ENCODE data around the gene FGF14.

GRCh38 chr13:102293723-102294122 is 108.1 kb downstream of the FGF14 start:
- TF ChIP-seq, protein P1, sequence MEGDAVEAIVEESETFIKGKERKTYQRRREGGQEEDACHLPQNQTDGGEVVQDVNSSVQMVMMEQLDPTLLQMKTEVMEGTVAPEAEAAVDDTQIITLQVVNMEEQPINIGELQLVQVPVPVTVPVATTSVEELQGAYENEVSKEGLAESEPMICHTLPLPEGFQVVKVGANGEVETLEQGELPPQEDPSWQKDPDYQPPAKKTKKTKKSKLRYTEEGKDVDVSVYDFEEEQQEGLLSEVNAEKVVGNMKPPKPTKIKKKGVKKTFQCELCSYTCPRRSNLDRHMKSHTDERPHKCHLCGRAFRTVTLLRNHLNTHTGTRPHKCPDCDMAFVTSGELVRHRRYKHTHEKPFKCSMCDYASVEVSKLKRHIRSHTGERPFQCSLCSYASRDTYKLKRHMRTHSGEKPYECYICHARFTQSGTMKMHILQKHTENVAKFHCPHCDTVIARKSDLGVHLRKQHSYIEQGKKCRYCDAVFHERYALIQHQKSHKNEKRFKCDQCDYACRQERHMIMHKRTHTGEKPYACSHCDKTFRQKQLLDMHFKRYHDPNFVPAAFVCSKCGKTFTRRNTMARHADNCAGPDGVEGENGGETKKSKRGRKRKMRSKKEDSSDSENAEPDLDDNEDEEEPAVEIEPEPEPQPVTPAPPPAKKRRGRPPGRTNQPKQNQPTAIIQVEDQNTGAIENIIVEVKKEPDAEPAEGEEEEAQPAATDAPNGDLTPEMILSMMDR (IDR thresholded peaks at IDR 0.05) = no peak
- no peak for TF ChIP-seq EZH2 (IDR thresholded peaks at IDR 0.05; ENCODE audit: borderline replicate concordance, insufficient read depth, low read depth, low read length, poor library complexity, severe bottlenecking)

All from B cell (primary cell).